Measurements from ENCODE around the gene SLAMF8. TPM values are rescaled to one million over a fixed set of nuclear protein-coding genes. Genes with fewer than 3 reads are reported as not detected.

The SLAMF8 gene
- total RNA-seq, 1 donor from 2014 or later: not detected

GRCh38 chr1:159783724-159784123 lies 42.9 kb upstream of the SLAMF8 start:
- no peak overlapping the region for H3K27ac Mint-ChIP-seq
- no peak for DNase-seq (ENCODE audit: extremely low spot score, unreplicated experiment)

GRCh38 chr1:159786465-159786864 lies 40.2 kb upstream of the SLAMF8 start:
- peaks cover 5% of the 10 kb centered on the region for H3K4me1 Mint-ChIP-seq (ENCODE audit: unreplicated experiment)
- H3K36me3 Mint-ChIP-seq: no peaks in the 10 kb centered on the region
- TF ChIP-seq CTCF (conservative IDR thresholded peaks at IDR 0.05): no peak
- H3K27me3 Mint-ChIP-seq: no peaks in the 10 kb centered on the region
- H3K4me3 Mint-ChIP-seq: no peak overlapping the region
- no peak overlapping the region for H3K27ac Mint-ChIP-seq
- DNase-seq (ENCODE audit: extremely low spot score, unreplicated experiment): no peak
- H3K9me3 Mint-ChIP-seq: no peaks in the 10 kb centered on the region

More at GRCh38 chr1:159783724-159784123, 42.9 kb upstream of the SLAMF8 start:
- Mint-ChIP-seq H3K4me3 (peak overlapping the region; percentile 28), H3K4me1 (ENCODE audit: unreplicated experiment) (peaks cover 14% of the 10 kb centered on the region), H3K36me3 (no peaks in the 10 kb centered on the region), H3K27me3 (no peaks in the 10 kb centered on the region), H3K9me3 (no peaks in the 10 kb centered on the region)
- TF ChIP-seq CTCF (conservative IDR thresholded peaks at IDR 0.05): no peak

- Mint-ChIP-seq H3K27me3 (no peaks in the 10 kb centered on the region), H3K36me3 (no peaks in the 10 kb centered on the region), H3K27ac (no peak overlapping the region), H3K4me3 (no peak overlapping the region), H3K9me3 (no peaks in the 10 kb centered on the region), H3K4me1 (ENCODE audit: unreplicated experiment) (no peaks in the 10 kb centered on the region)
- no peak for TF ChIP-seq CTCF (conservative IDR thresholded peaks at IDR 0.05)
- no peak for DNase-seq (ENCODE audit: extremely low spot score, unreplicated experiment)
These were observed 39.7 kb upstream of the SLAMF8 start for GRCh38 chr1:159786966-159787365.

- H3K4me1 Mint-ChIP-seq (ENCODE audit: unreplicated experiment): no peaks in the 10 kb centered on the region
- no peak overlapping the region for H3K4me3 Mint-ChIP-seq
- H3K27ac Mint-ChIP-seq: no peak overlapping the region
- no peaks in the 10 kb centered on the region for H3K9me3 Mint-ChIP-seq
- DNase-seq (ENCODE audit: extremely low spot score, unreplicated experiment): no peak
- no peaks in the 10 kb centered on the region for H3K36me3 Mint-ChIP-seq
- H3K27me3 Mint-ChIP-seq: peaks cover 18% of the 10 kb centered on the region
- peak; percentile 72 for TF ChIP-seq CTCF (conservative IDR thresholded peaks at IDR 0.05)
These were observed 36.3 kb upstream of the SLAMF8 start for GRCh38 chr1:159790237-159790917.

GRCh38 chr1:159791031-159791430 lies 35.6 kb upstream of the SLAMF8 start:
- H3K27me3 Mint-ChIP-seq: peaks cover 18% of the 10 kb centered on the region

More at GRCh38 chr1:159791031-159791430, 35.6 kb upstream of the SLAMF8 start:
- Mint-ChIP-seq H3K4me3 (no peak overlapping the region), H3K27ac (no peak overlapping the region), H3K9me3 (no peaks in the 10 kb centered on the region), H3K4me1 (ENCODE audit: unreplicated experiment) (no peaks in the 10 kb centered on the region), H3K36me3 (no peaks in the 10 kb centered on the region)
- TF ChIP-seq CTCF (conservative IDR thresholded peaks at IDR 0.05): no peak
- DNase-seq (ENCODE audit: extremely low spot score, unreplicated experiment): no peak
